Astrocyte of the spinal cord (primary cell): Measurements from ENCODE around the gene EYA3.

Experiments used
- DNase-seq: peaks from one replicate; pipeline ENCODE4 v3.0.0; 2011; ENCODE audit warnings: low read depth, low spot score
- H3K4me3 ChIP-seq: 2 replicates; pipeline ENCODE4 v1.5.1; 2011; ENCODE audit warnings: low read depth, mild to moderate bottlenecking, low read length, moderate library complexity
- CTCF ChIP-seq: IDR thresholded peaks from 2 replicates; pipeline ENCODE4 v1.5.1; 2012; ENCODE audit warnings: low read depth, mild to moderate bottlenecking, low read length, inconsistent platforms
- in situ Hi-C: cut with HindIII; loops from 2 replicates; pipeline ENCODE4 v1.10.0; 2017; ENCODE audit warnings: low sequenced_read_pairs

Gene EYA3

GRCh38 chr1:27954186-27954585 is 134.2 kb downstream of the EYA3 start:
- no peak for DNase-seq
- H3K4me3 ChIP-seq: no peak overlapping the region
- no peak for TF ChIP-seq CTCF
- in situ Hi-C loops: no loop called here

- in situ Hi-C loops: no loop called here
Observed at GRCh38 chr1:27952147-27952546, 136.3 kb downstream of the EYA3 start.

GRCh38 chr1:27951396-27951795 is 137.0 kb downstream of the EYA3 start:
- DNase-seq: no peak
- in situ Hi-C loops: no loop called here
- H3K4me3 ChIP-seq: no peak overlapping the region
- no peak for TF ChIP-seq CTCF

More at GRCh38 chr1:27952147-27952546, 136.3 kb downstream of the EYA3 start:
- TF ChIP-seq CTCF: no peak
- no peak for DNase-seq
- no peak overlapping the region for H3K4me3 ChIP-seq

GRCh38 chr1:27949027-27949426 is 139.4 kb downstream of the EYA3 start:
- in situ Hi-C loops: no loop called here
- TF ChIP-seq CTCF: no peak
- DNase-seq: no peak
- H3K4me3 ChIP-seq: no peak overlapping the region

- in situ Hi-C loops: no loop called here
- no peak for TF ChIP-seq CTCF
- DNase-seq: no peak
- no peak overlapping the region for H3K4me3 ChIP-seq
Observed at GRCh38 chr1:27945020-27945419, 143.4 kb downstream of the EYA3 start.

GRCh38 chr1:27941671-27942540 is 146.5 kb downstream of the EYA3 start:
- DNase-seq: no peak
- no peak overlapping the region for H3K4me3 ChIP-seq
- TF ChIP-seq CTCF: no peak
- in situ Hi-C loops: no loop called here
